GM18499 (cell line): ENCODE results near the gene CD19.
"Not testable (repeated sequence)": the region's sequence is repeated elsewhere in the genome, so short reads cannot be mapped to it uniquely, and the experiment has no call there.

Source experiments
- ATAC-seq: cut with Tn5 transposase; IDR thresholded peaks from one replicate; pipeline ENCODE4 v1.9.1; 2021; ENCODE audit warnings: moderate number of reproducible peaks; ENCODE audit not compliant: insufficient read depth, unreplicated experiment

Gene CD19

DNA sequence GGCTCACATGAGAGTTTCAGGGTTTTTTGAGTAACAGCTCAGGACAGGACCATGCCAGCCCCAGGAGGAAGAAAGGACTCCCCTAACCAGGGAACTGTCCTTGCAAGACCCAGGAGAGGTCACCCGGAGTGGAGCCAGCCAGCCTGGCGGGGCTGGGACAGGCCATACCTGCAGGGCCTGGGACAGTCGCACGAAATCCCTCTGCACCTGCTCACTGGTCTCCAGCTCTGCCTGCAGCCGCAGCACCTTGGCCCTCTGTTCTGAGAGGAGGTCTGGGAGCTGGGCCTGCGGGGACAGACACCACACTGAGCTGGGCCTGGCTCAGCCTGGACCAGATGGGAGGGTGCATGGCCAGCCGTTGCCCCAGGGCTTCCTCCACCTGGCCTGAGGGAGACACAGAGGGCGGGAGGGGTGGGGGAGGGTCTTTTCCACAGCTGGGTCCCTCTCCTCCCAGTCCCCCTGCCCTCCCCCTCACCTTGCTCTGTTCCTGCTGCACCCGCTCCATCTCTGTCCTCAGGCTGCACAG lies 26.5 kb upstream of the CD19 start:
- ATAC-seq, result no peak

DNA sequence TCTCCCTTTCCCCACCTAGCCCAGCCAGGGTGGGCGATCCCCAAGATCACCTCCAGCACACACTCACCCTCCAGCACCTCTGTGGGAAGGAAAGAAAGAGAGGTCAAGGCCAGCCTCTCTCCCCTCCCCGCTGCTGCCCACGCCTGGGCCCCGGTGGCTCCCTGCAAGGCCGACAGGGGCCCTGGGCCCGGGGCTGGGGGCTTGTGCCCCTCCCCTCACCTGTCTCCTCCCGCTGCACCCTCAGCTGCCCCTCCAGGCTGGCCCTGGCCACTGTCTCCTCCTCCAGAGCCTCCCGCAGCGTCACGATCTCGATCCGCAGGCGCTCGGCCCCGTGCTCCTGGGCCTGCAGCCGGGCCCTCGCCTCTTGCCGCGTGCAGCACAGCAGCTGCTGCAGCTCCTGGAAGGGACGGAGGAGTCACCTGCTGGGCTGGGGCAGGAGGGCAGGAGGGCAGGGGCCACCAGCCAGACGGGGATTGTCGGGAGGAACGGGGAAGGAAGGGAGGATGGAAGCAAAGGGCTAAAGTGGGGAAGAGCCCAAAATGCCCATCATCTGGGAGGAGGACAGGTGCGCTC lies 25.9 kb upstream of the CD19 start:
- no peak for ATAC-seq

DNA sequence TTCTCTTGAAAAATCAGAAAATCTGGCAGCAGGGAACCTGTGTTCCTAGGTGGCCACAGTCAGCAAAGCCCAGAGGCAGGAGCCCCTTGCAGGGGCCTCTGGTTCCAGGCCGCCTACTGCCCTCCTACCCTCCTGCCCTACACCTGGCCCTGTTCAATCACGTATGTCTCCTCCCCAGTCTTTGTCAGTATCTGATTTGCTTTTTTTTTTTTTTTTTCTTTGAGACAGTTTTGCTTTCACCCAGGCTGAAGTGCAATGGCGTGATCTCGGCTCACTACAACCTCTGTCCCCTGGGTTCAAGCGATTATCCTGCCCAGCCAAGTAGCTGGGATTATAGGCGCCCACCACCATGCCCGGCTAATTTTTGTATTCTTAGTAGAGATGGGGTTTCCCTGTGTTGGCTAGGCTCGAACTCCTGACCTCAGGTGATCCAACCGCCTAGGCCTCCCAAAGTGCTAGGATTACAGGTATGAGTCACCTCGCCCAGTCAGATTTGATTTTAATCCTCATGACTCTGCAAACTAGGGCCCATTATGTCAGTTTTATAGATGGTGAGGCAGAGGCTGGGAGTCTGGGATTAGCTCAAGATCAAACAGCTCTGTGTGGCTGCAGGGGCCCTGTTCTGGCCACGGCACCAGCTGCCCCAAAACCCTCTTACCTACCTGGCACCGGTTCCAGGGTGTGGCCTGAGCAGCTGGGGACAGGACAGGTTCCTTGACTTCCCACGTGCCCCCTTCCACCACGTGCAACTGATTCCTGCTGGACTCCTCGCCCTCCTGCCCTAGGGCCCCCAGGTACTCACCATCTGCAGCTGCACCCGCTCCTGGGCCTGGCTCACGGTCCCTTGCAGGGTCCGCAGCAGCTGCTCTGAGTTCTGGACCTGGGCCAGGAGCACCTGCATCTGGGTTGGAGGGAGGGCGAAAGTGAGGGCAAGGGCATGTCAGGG lies 21.4 kb upstream of the CD19 start:
- no peak for ATAC-seq

GRCh38 chr16:28912558-28912957 lies 19.2 kb upstream of the CD19 start:
- no peak for ATAC-seq

DNA sequence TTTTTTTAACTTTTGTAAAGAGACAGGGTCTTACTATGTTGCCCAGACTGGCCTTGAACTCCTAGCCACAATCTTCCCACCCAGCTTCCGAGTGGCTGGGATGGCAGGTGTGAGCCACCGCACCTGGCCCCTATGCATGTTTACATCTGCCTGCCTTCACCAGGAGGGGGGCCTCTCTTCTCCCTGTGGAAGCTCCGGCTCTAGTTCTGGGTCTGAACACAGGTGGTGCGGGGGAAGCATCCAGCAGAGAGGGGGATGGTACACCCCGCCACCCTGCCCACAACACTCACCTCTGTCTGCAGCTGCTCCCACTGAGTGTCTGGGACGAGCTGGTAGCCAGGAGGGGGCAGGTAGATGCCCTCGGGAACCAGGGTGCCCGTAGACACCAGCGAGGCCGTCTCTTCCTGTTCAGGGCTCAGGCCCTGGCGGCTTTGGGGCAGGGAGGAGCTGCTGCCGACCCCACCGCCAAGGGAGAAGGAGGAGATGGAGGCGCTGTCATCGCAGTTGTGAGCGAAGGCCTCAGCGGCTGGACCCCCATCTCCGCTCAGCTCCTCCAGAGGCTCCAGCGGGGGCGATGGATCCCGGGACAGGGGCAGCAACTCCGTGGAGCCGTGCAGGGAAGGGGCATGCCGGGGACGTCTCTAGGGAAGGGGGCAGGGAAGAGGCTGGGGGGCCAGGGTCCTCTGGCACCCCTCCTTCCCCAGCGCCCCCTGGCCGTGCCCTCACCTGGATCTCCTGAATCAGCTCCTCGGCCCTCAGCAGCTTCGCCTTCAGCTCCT lies 17.6 kb upstream of the CD19 start:
- no peak for ATAC-seq

GRCh38 chr16:28915181-28915580 lies 16.6 kb upstream of the CD19 start:
- no peak for ATAC-seq

DNA sequence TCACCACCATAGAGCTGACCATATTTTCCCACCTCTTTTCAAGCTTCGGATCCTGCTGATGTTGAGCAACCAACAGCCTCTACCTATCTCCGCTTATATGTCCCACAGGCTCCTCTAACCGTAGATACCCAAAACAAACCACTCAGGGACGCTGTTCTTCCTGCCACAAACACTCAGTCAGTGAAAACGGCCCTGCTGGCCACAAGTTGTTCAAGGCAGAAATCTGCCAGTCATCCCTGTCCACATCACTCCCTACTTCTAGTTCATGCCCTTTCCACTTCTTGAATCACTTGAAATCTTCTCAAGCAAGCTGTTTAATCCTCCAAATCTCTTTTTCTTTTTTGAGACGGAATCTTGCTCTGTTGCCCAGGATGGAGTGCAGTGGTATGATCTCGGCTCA lies 14.7 kb upstream of the CD19 start:
- no peak for ATAC-seq

GRCh38 chr16:28918698-28919097 lies 13.1 kb upstream of the CD19 start:
- no peak for ATAC-seq

- ATAC-seq, result no peak
Measured at GRCh38 chr16:28923231-28923587, 8.6 kb upstream of the CD19 start.

GRCh38 chr16:28923652-28924398 lies 7.9 kb upstream of the CD19 start:
- peak; percentile 47 for ATAC-seq

GRCh38 chr16:28924399-28924761 lies 7.4 kb upstream of the CD19 start:
- no peak for ATAC-seq

- ATAC-seq, result peak; percentile 30
Measured at GRCh38 chr16:28924762-28925385, 6.9 kb upstream of the CD19 start, which contains the start of gene RABEP2. Gene RABEP2 (minus strand): TSS chr16:28925238. CDS start chr16:28925163, 75 bp downstream.

GRCh38 chr16:28925386-28926228 lies 6.2 kb upstream of the CD19 start:
- ATAC-seq, result peak; percentile 15

GRCh38 chr16:28926284-28926683 lies 5.5 kb upstream of the CD19 start:
- not testable (repeated sequence) for ATAC-seq

GRCh38 chr16:28927815-28928214 lies 4.0 kb upstream of the CD19 start:
- no peak for ATAC-seq

- ATAC-seq, result no peak
Measured at GRCh38 chr16:28930203-28930602, 1.6 kb upstream of the CD19 start.

DNA sequence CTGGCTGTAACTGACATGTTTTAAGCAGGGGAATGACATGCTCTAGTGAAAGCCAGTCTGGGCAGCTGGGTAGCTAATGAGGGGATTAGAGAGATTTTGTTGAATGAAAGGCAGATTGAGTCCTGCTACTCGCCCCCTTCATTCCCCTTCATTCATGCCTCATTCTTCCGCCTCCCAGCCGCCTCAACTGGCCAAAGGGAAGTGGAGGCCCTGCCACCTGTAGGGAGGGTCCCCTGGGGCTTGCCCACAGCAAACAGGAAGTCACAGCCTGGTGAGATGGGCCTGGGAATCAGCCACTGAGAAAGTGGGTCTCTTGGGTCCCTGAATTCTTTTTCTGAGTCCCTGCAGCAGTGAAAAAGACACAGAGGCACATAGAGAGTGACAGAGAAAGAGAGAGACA lies 1.1 kb upstream of the CD19 start:
- no peak for ATAC-seq

- no peak for ATAC-seq
Measured at GRCh38 chr16:28932339-28933141, 769 bp downstream of the CD19 start.
